ENCODE data around the gene PIGH. TPM values are rescaled to one million over a fixed set of nuclear protein-coding genes. Genes with fewer than 3 reads are reported as not detected.

Gene PIGH
- total RNA-seq, 1 experiment from 2014 or later: 112 TPM

DNA sequence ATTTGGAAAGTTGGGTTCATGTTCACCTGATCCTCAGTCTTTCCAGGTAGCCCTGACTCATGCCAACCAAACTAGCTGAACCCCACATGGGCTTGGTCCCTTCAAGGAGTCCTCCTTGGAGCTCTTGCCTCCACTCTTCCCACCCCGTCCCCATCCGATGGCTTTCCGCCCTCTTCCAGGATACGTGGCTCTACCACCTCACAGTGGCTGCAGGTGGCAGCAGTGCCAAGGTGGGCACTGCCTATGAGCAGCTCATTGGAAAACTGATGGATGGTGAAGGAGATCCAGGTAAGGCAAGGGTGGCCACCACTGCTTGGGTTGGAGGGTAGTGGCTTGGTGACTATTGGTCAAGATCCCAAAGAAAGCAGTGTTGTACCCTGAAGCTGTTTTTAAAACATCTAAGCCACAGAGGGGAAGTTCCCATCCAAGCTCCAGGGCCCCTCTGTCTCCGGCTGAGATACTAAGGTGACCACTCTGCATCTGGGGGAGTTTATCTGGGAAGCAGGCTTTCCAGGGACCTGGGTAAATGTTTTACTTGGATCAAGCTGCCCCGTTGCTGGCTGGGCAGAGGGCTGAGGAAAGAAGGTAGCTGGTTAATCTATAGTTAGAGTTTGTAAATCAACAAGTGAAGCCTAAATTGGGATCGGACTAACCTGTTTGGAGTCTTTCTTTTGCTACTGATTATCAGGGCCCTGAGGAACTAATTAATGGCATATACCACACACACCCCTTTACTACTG lies 23.7 kb downstream of the PIGH start:
- Histone ChIP-seq H2AFZ (ENCODE audit: low read length) (no peak overlapping the region), H3K9me3 (ENCODE audit: low read length) (no peaks in the 10 kb centered on the region), H3K4me2 (ENCODE audit: low read depth, low read length, poor library complexity, severe bottlenecking) (no peak overlapping the region), H4K20me1 (ENCODE audit: insufficient read depth, low read depth, low read length) (no peaks in the 10 kb centered on the region), H3K79me2 (ENCODE audit: low read length) (no peaks in the 10 kb centered on the region), H3K9me2 (replicated peaks; ENCODE audit: insufficient read depth, low read length) (no peaks in the 10 kb centered on the region), H3K9ac (ENCODE audit: low read length) (no peak overlapping the region), H3K4me1 (ENCODE audit: low read length) (no peaks in the 10 kb centered on the region), H3K4me3 (ENCODE audit: low read length) (no peak overlapping the region), H3K27me3 (ENCODE audit: low read length) (no peaks in the 10 kb centered on the region), H3K27ac (ENCODE audit: low read length) (no peak overlapping the region), H3K36me3 (ENCODE audit: insufficient read depth, low read length) (no peaks in the 10 kb centered on the region)
- no peak for DNase-seq

DNA sequence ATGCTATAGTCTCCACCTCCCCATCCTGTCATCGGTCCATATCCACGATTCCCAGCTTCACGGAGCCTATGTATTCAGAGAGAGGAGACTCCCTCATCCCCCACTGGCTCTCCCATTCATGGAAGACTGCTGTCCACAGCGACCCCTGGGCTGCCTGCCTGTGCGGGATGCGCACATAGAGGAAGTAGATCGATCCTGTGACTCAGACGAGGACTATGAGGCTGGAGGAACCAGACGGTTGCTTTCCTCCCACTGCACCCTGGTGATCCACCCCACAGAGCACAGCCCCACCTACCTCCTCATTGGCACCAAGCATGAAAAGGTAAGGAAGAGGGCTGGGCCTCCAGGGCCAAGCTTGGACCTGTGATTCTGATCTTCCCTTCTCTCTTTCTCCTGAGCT lies 24.4 kb downstream of the PIGH start:
- no peak overlapping the region for H3K27ac ChIP-seq (ENCODE audit: low read length)
- no peak overlapping the region for H2AFZ ChIP-seq (ENCODE audit: low read length)
- H3K36me3 ChIP-seq (ENCODE audit: insufficient read depth, low read length): no peaks in the 10 kb centered on the region
- no peak overlapping the region for H3K4me3 ChIP-seq (ENCODE audit: low read length)
- H3K4me1 ChIP-seq (ENCODE audit: low read length): no peaks in the 10 kb centered on the region
- no peak for DNase-seq
- no peaks in the 10 kb centered on the region for H3K9me3 ChIP-seq (ENCODE audit: low read length)
- H3K27me3 ChIP-seq (ENCODE audit: low read length): no peaks in the 10 kb centered on the region
- no peaks in the 10 kb centered on the region for H4K20me1 ChIP-seq (ENCODE audit: insufficient read depth, low read depth, low read length)
- H3K4me2 ChIP-seq (ENCODE audit: low read depth, low read length, poor library complexity, severe bottlenecking): no peak overlapping the region
- no peak overlapping the region for H3K9ac ChIP-seq (ENCODE audit: low read length)
- H3K9me2 ChIP-seq (replicated peaks; ENCODE audit: insufficient read depth, low read length): no peaks in the 10 kb centered on the region
- H3K79me2 ChIP-seq (ENCODE audit: low read length): no peaks in the 10 kb centered on the region

DNA sequence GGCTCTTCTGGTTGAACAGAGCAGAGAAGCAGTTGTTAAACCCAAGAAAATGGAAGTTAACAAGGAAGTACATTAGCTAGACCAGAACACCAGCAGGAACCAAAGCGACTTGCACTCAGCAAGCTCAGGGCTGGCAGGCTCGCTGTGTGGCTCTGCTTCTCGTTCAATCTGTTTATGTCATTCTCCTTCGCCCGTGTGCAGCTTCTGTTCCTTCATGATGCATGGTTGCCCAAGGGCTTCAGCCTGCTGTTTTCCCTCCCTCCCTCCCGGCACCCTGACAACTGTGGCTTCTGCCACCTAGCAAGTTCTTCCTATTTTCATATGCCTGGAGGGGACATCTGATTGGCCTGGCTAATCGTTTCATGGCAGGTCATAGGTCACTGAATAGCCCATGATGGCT lies 25.3 kb downstream of the PIGH start:
- Histone ChIP-seq H3K9me3 (ENCODE audit: low read length) (no peaks in the 10 kb centered on the region), H3K4me3 (ENCODE audit: low read length) (no peak overlapping the region), H2AFZ (ENCODE audit: low read length) (no peak overlapping the region), H3K27me3 (ENCODE audit: low read length) (no peaks in the 10 kb centered on the region), H3K4me1 (ENCODE audit: low read length) (no peaks in the 10 kb centered on the region), H3K9ac (ENCODE audit: low read length) (no peak overlapping the region), H3K4me2 (ENCODE audit: low read depth, low read length, poor library complexity, severe bottlenecking) (no peak overlapping the region), H3K27ac (ENCODE audit: low read length) (no peak overlapping the region), H3K36me3 (ENCODE audit: insufficient read depth, low read length) (no peaks in the 10 kb centered on the region), H3K9me2 (replicated peaks; ENCODE audit: insufficient read depth, low read length) (no peaks in the 10 kb centered on the region), H4K20me1 (ENCODE audit: insufficient read depth, low read depth, low read length) (no peaks in the 10 kb centered on the region), H3K79me2 (ENCODE audit: low read length) (no peaks in the 10 kb centered on the region)
- DNase-seq: no peak

DNA sequence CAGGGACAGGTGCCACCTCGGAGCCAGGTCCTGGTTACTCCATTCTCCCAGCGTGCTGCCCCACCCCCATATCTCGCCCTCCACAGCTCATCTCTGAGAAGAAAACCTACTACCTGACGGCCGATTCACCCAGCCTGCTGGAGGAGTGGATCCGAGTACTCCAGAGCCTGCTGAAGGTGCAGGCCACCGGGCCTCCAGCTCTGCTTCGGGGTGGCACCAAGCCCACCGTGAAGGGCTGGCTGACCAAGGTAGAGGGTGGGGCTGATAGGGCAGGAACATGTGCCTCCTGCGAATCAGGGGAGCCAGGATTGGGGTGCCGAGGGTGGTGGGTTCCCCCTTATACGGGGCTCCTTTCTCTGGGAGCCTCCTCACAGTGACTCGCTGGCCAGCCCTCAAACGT lies 25.9 kb downstream of the PIGH start:
- H3K27ac ChIP-seq (ENCODE audit: low read length): no peak overlapping the region
- no peaks in the 10 kb centered on the region for H4K20me1 ChIP-seq (ENCODE audit: insufficient read depth, low read depth, low read length)
- no peaks in the 10 kb centered on the region for H3K9me2 ChIP-seq (replicated peaks; ENCODE audit: insufficient read depth, low read length)
- no peak overlapping the region for H2AFZ ChIP-seq (ENCODE audit: low read length)
- DNase-seq: no peak
- no peaks in the 10 kb centered on the region for H3K9me3 ChIP-seq (ENCODE audit: low read length)
- no peaks in the 10 kb centered on the region for H3K27me3 ChIP-seq (ENCODE audit: low read length)
- H3K4me2 ChIP-seq (ENCODE audit: low read depth, low read length, poor library complexity, severe bottlenecking): no peak overlapping the region
- no peak overlapping the region for H3K4me3 ChIP-seq (ENCODE audit: low read length)
- H3K4me1 ChIP-seq (ENCODE audit: low read length): peaks cover 5% of the 10 kb centered on the region
- H3K36me3 ChIP-seq (ENCODE audit: insufficient read depth, low read length): no peaks in the 10 kb centered on the region
- H3K79me2 ChIP-seq (ENCODE audit: low read length): no peaks in the 10 kb centered on the region
- no peak overlapping the region for H3K9ac ChIP-seq (ENCODE audit: low read length)

DNA sequence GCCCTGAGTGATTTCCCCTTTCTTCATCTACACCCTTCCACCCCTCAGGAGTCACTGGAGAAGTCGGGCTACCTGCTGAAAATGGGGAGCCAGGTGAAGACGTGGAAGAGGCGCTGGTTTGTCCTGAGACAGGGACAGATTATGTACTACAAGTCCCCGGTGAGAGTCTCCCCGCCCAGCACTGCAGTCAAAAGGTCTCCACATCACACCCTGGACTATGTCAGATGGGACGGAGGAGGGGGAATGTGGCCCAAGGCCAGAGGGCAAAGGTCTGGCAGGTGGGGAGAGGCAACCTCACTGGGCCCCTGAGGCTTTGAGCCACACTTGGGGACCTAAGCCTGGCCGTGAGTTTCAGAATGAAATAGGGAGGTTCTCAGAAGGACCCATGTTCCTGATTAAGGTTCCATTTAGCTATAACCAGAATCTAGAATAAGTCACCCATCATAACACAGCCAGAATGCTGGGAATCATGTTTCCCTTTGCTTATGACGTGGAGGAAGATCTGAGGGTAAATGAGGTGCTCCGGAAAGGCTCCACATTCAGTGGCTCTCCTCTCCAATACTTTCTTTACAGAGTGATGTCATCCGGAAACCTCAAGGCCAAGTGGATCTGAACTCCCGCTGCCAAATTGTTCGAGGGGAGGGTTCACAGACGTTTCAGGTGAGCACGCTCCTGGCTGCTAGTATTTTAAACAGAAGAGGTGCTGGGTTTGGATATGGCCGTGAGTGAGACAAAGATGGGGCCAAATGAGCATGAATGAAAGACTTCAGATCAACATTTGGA lies 26.6 kb downstream of the PIGH start:
- H3K27ac ChIP-seq (ENCODE audit: low read length): no peak overlapping the region
- no peaks in the 10 kb centered on the region for H4K20me1 ChIP-seq (ENCODE audit: insufficient read depth, low read depth, low read length)
- H3K9me2 ChIP-seq (replicated peaks; ENCODE audit: insufficient read depth, low read length): no peaks in the 10 kb centered on the region
- H3K4me3 ChIP-seq (ENCODE audit: low read length): no peak overlapping the region
- H3K4me2 ChIP-seq (ENCODE audit: low read depth, low read length, poor library complexity, severe bottlenecking): no peak overlapping the region
- peaks cover 5% of the 10 kb centered on the region for H3K4me1 ChIP-seq (ENCODE audit: low read length)
- H3K9ac ChIP-seq (ENCODE audit: low read length): no peak overlapping the region
- no peaks in the 10 kb centered on the region for H3K27me3 ChIP-seq (ENCODE audit: low read length)
- H2AFZ ChIP-seq (ENCODE audit: low read length): no peak overlapping the region
- no peaks in the 10 kb centered on the region for H3K9me3 ChIP-seq (ENCODE audit: low read length)
- no peaks in the 10 kb centered on the region for H3K36me3 ChIP-seq (ENCODE audit: insufficient read depth, low read length)
- DNase-seq: no peak
- H3K79me2 ChIP-seq (ENCODE audit: low read length): no peaks in the 10 kb centered on the region

DNA sequence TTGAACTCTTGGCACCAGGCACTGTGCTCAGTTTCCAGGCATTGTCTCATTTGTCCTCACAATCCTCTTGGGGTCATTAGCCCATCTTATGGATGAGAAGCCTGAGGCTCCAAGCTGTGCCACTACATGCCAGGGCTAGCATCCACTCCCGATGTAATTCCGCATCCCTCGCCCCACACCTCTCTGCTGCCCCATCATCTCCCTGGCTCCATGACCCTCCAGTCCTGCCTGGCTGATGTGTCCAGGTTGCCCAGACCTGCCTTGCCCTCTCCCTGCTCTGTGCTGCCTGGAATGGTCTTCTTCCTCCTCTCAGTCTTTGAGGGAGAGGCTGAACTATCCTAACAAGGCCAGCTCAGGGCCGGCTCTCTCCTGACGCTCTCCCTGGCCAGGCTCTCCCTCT lies 27.5 kb downstream of the PIGH start:
- Histone ChIP-seq H3K9me2 (replicated peaks; ENCODE audit: insufficient read depth, low read length) (no peaks in the 10 kb centered on the region), H3K4me1 (ENCODE audit: low read length) (peaks cover 5% of the 10 kb centered on the region), H2AFZ (ENCODE audit: low read length) (no peak overlapping the region), H3K79me2 (ENCODE audit: low read length) (no peaks in the 10 kb centered on the region), H3K9me3 (ENCODE audit: low read length) (no peaks in the 10 kb centered on the region), H3K36me3 (ENCODE audit: insufficient read depth, low read length) (no peaks in the 10 kb centered on the region), H3K27me3 (ENCODE audit: low read length) (no peaks in the 10 kb centered on the region), H3K4me3 (ENCODE audit: low read length) (no peak overlapping the region), H3K4me2 (ENCODE audit: low read depth, low read length, poor library complexity, severe bottlenecking) (no peak overlapping the region), H4K20me1 (ENCODE audit: insufficient read depth, low read depth, low read length) (no peaks in the 10 kb centered on the region), H3K27ac (ENCODE audit: low read length) (no peak overlapping the region), H3K9ac (ENCODE audit: low read length) (no peak overlapping the region)
- DNase-seq: no peak

DNA sequence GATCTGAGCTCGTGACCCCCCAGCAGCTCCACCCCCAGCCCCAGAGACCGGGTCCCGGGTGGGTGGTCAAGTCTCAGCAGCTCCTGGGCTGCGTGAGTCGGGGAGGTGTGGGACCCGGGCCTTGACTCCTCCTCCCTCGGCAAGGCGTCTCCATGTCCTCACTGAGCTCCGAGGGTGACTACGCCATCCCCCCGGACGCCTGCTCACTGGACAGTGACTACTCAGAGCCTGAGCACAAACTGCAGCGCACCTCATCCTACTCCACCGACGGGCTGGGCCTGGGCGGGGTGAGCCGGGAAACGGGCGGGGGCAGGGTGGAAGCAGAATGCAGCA lies 28.1 kb downstream of the PIGH start:
- H3K4me1 ChIP-seq (ENCODE audit: low read length): peaks cover 5% of the 10 kb centered on the region
- H3K27ac ChIP-seq (ENCODE audit: low read length): no peak overlapping the region
- no peaks in the 10 kb centered on the region for H3K9me3 ChIP-seq (ENCODE audit: low read length)
- no peaks in the 10 kb centered on the region for H3K27me3 ChIP-seq (ENCODE audit: low read length)
- no peaks in the 10 kb centered on the region for H3K79me2 ChIP-seq (ENCODE audit: low read length)
- H3K9me2 ChIP-seq (replicated peaks; ENCODE audit: insufficient read depth, low read length): no peaks in the 10 kb centered on the region
- no peak overlapping the region for H2AFZ ChIP-seq (ENCODE audit: low read length)
- H3K36me3 ChIP-seq (ENCODE audit: insufficient read depth, low read length): no peaks in the 10 kb centered on the region
- no peak overlapping the region for H3K4me2 ChIP-seq (ENCODE audit: low read depth, low read length, poor library complexity, severe bottlenecking)
- H3K4me3 ChIP-seq (ENCODE audit: low read length): no peak overlapping the region
- no peak overlapping the region for H3K9ac ChIP-seq (ENCODE audit: low read length)
- no peaks in the 10 kb centered on the region for H4K20me1 ChIP-seq (ENCODE audit: insufficient read depth, low read depth, low read length)
- no peak for DNase-seq

DNA sequence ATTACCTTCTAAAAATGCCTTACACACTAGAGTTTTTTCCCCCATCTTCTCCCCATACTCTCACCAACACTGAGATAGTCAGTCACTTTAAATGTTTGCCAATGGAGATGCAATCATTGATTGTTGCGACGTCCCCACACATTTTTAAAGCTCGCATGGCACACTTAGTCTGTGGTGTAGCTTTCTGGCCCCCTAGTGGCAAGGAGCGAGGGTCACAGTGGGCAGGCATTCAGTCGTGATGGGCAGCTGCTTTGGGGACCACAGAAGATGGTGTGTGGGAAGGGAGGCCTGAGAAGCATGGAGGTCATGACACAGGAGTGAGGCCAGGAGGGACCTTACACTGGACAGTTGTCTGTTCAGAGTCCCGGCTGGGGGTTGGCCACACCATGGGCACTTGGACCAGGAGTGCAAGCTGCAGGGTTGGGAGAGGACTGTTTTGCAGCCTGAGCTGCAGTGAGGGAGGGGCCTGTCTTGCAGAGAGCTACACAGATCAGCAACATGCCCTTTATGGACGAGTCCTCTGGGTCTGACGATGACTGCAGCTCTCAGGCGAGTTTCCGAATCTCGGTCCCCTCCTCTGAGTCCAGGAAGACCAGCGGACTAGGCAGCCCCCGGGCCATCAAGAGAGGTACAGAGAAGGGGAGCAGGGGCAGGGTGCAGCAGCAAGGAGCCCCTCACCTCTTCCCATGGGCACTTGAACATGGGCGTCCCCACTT lies 28.6 kb downstream of the PIGH start:
- no peak overlapping the region for H2AFZ ChIP-seq (ENCODE audit: low read length)
- peak; percentile 92 for DNase-seq

More for the DNA sequence above, 28.6 kb downstream of the PIGH start:
- H3K9me3 ChIP-seq (ENCODE audit: low read length): no peaks in the 10 kb centered on the region
- no peak overlapping the region for H3K27ac ChIP-seq (ENCODE audit: low read length)
- no peaks in the 10 kb centered on the region for H3K9me2 ChIP-seq (replicated peaks; ENCODE audit: insufficient read depth, low read length)
- H3K4me3 ChIP-seq (ENCODE audit: low read length): no peak overlapping the region
- H3K27me3 ChIP-seq (ENCODE audit: low read length): no peaks in the 10 kb centered on the region
- H3K4me1 ChIP-seq (ENCODE audit: low read length): peaks cover 5% of the 10 kb centered on the region
- no peak overlapping the region for H3K9ac ChIP-seq (ENCODE audit: low read length)
- H3K36me3 ChIP-seq (ENCODE audit: insufficient read depth, low read length): no peaks in the 10 kb centered on the region
- no peaks in the 10 kb centered on the region for H4K20me1 ChIP-seq (ENCODE audit: insufficient read depth, low read depth, low read length)
- H3K79me2 ChIP-seq (ENCODE audit: low read length): no peaks in the 10 kb centered on the region
- H3K4me2 ChIP-seq (ENCODE audit: low read depth, low read length, poor library complexity, severe bottlenecking): no peak overlapping the region

All from Karpas-422 (cell line).